Measurements from ENCODE around the gene STX16.

DNA sequence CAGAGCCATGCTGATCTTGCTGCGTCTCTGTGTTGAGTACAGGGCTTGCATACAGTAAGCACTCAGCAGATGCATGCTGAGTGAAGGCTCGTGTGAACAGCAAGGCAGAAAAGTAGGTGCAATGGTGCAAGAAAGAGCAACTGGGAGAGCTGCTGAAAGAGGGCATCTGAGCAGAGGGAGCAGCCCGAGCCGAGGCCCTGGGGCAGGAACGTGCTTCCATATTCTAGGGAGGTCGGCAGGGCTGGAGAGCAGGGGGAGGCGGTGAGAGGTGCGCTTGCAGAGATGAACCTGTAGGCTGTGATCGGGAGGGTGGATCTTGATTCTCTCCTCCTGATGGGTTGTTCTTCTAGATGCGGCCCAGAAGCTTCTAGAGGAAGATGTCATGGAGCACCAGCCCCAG is 26.4 kb upstream of the STX16 start:
- TF ChIP-seq, protein P1, sequence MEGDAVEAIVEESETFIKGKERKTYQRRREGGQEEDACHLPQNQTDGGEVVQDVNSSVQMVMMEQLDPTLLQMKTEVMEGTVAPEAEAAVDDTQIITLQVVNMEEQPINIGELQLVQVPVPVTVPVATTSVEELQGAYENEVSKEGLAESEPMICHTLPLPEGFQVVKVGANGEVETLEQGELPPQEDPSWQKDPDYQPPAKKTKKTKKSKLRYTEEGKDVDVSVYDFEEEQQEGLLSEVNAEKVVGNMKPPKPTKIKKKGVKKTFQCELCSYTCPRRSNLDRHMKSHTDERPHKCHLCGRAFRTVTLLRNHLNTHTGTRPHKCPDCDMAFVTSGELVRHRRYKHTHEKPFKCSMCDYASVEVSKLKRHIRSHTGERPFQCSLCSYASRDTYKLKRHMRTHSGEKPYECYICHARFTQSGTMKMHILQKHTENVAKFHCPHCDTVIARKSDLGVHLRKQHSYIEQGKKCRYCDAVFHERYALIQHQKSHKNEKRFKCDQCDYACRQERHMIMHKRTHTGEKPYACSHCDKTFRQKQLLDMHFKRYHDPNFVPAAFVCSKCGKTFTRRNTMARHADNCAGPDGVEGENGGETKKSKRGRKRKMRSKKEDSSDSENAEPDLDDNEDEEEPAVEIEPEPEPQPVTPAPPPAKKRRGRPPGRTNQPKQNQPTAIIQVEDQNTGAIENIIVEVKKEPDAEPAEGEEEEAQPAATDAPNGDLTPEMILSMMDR (IDR thresholded peaks at IDR 0.05), result no peak
- TF ChIP-seq ZNF121 (CRISPR knock-in tag; IDR thresholded peaks at IDR 0.05) (no peak), JUN (CRISPR knock-in tag; IDR thresholded peaks at IDR 0.05) (no peak), SP1 (CRISPR knock-in tag; conservative IDR thresholded peaks at IDR 0.05) (no peak), FOXJ3 (CRISPR knock-in tag; IDR thresholded peaks at IDR 0.05; ENCODE audit: borderline replicate concordance) (no peak), EMX1 (CRISPR knock-in tag; IDR thresholded peaks at IDR 0.05) (no peak)
- TF ChIP-seq, protein P2, sequence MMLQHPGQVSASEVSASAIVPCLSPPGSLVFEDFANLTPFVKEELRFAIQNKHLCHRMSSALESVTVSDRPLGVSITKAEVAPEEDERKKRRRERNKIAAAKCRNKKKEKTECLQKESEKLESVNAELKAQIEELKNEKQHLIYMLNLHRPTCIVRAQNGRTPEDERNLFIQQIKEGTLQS (CRISPR knock-in tag; conservative IDR thresholded peaks at IDR 0.05), result no peak
- TF ChIP-seq, protein P3, sequence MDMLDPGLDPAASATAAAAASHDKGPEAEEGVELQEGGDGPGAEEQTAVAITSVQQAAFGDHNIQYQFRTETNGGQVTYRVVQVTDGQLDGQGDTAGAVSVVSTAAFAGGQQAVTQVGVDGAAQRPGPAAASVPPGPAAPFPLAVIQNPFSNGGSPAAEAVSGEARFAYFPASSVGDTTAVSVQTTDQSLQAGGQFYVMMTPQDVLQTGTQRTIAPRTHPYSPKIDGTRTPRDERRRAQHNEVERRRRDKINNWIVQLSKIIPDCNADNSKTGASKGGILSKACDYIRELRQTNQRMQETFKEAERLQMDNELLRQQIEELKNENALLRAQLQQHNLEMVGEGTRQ (CRISPR knock-in tag; IDR thresholded peaks at IDR 0.05), result no peak
- TF ChIP-seq, protein P4, sequence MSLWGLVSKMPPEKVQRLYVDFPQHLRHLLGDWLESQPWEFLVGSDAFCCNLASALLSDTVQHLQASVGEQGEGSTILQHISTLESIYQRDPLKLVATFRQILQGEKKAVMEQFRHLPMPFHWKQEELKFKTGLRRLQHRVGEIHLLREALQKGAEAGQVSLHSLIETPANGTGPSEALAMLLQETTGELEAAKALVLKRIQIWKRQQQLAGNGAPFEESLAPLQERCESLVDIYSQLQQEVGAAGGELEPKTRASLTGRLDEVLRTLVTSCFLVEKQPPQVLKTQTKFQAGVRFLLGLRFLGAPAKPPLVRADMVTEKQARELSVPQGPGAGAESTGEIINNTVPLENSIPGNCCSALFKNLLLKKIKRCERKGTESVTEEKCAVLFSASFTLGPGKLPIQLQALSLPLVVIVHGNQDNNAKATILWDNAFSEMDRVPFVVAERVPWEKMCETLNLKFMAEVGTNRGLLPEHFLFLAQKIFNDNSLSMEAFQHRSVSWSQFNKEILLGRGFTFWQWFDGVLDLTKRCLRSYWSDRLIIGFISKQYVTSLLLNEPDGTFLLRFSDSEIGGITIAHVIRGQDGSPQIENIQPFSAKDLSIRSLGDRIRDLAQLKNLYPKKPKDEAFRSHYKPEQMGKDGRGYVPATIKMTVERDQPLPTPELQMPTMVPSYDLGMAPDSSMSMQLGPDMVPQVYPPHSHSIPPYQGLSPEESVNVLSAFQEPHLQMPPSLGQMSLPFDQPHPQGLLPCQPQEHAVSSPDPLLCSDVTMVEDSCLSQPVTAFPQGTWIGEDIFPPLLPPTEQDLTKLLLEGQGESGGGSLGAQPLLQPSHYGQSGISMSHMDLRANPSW (CRISPR knock-in tag; conservative IDR thresholded peaks at IDR 0.05; ENCODE audit: low read depth), result no peak

Measured in WTC11 (cell line).